ENCODE data around the gene TSPAN15.

DNA sequence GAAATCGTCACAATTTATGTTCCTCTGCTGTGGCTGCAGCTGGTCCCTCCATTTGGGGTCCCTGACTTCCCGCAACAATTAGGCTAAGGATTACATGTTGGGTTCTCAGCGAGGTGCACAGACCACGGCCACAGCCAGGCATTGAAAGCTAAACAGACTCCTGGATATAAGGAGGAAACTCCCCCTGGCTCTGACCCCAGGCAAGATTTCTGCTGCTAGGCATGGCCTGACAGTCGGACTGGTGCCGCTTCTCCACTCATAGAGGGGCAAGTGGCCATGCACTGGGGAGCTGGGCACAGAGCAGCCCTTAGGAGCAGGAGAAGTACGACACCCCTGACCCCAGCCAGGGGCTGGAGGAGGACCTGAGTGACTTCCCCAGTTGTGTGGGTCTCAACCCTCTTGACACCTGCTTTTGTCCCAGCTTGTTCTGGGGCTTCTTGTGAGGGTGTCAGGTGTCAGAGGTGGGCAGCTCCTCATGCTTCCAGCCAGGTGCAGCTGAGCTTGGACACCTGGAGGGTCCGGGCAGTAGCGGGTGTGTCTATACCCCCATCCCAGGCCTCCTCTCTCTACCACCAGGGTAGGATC lies 38.3 kb downstream of the TSPAN15 start:
- TF ChIP-seq CTCF (conservative IDR thresholded peaks at IDR 0.05; ENCODE audit: low read depth, low read length), result no peak
- TF ChIP-seq EZH2 (IDR thresholded peaks at IDR 0.05; ENCODE audit: low read length, unreplicated experiment), result no peak

All from PC-3 (cell line).